Measurements from ENCODE around the gene RNF34.

DNA sequence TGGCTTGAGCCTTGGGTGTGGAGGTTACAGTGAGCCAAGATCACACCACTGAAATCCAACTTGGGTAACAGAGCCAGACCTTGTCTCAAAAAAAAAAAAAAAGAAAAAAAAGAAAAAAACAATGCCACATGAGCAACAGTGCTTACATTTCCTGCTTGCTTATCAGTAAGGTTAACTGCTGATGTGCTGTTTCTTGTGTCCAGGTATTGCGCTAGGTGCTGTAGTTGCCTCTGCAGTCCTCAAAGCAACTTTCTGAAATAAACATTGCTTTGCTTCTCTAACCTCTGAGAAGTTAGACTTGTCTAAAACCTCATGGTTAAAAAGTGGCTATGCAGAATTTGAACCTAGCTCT is 24.7 kb downstream of the RNF34 start:
- no peak for TF ChIP-seq GATA3 (IDR thresholded peaks at IDR 0.05; ENCODE audit: low read depth, low read length)
- no peak for TF ChIP-seq GATA2 (IDR thresholded peaks at IDR 0.05; ENCODE audit: low read depth, low read length)
